ENCODE measurements around the gene MAP4. TPM values are rescaled to one million over a fixed set of nuclear protein-coding genes. Genes with fewer than 3 reads are reported as not detected.

The MAP4 gene
- total RNA-seq, 1 experiment from 2014 or later, result 150 TPM

GRCh38 chr3:47847260-47847659, 169.0 kb downstream of the MAP4 start:
- no TSS peak for BruUV-seq (replicated peaks)
- H3K27me3 Mint-ChIP-seq (ENCODE audit: unreplicated experiment), result no peaks in the 10 kb centered on the region
- H3K9me3 Mint-ChIP-seq (ENCODE audit: low read depth, unreplicated experiment), result no peaks in the 10 kb centered on the region
- DNase-seq, result no peak
- no peak overlapping the region for H3K27ac Mint-ChIP-seq (ENCODE audit: unreplicated experiment)
- H3K36me3 Mint-ChIP-seq (ENCODE audit: insufficient read depth, unreplicated experiment), result peaks cover 83% of the 10 kb centered on the region
- CTCF ChIA-PET, result no interaction called here
- TF ChIP-seq, protein P1, sequence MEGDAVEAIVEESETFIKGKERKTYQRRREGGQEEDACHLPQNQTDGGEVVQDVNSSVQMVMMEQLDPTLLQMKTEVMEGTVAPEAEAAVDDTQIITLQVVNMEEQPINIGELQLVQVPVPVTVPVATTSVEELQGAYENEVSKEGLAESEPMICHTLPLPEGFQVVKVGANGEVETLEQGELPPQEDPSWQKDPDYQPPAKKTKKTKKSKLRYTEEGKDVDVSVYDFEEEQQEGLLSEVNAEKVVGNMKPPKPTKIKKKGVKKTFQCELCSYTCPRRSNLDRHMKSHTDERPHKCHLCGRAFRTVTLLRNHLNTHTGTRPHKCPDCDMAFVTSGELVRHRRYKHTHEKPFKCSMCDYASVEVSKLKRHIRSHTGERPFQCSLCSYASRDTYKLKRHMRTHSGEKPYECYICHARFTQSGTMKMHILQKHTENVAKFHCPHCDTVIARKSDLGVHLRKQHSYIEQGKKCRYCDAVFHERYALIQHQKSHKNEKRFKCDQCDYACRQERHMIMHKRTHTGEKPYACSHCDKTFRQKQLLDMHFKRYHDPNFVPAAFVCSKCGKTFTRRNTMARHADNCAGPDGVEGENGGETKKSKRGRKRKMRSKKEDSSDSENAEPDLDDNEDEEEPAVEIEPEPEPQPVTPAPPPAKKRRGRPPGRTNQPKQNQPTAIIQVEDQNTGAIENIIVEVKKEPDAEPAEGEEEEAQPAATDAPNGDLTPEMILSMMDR (IDR thresholded peaks at IDR 0.05; ENCODE audit: unreplicated experiment), result no peak
- no peak overlapping the region for H3K4me3 Mint-ChIP-seq (ENCODE audit: low read depth, unreplicated experiment)
- intact Hi-C loops (cut with micrococcal nuclease; ENCODE audit: unreplicated experiment), result no loop called here
- no peaks in the 10 kb centered on the region for H3K4me1 Mint-ChIP-seq (ENCODE audit: low read depth, unreplicated experiment)

GRCh38 chr3:47846880-47847248, 169.4 kb downstream of the MAP4 start:
- Mint-ChIP-seq H3K4me3 (ENCODE audit: low read depth, unreplicated experiment) (no peak overlapping the region), H3K36me3 (ENCODE audit: insufficient read depth, unreplicated experiment) (peaks cover 79% of the 10 kb centered on the region), H3K27ac (ENCODE audit: unreplicated experiment) (no peak overlapping the region), H3K27me3 (ENCODE audit: unreplicated experiment) (no peaks in the 10 kb centered on the region), H3K9me3 (ENCODE audit: low read depth, unreplicated experiment) (no peaks in the 10 kb centered on the region), H3K4me1 (ENCODE audit: low read depth, unreplicated experiment) (no peaks in the 10 kb centered on the region)
- BruUV-seq (replicated peaks), result no TSS peak
- TF ChIP-seq, protein P1 (IDR thresholded peaks at IDR 0.05; ENCODE audit: unreplicated experiment), result no peak
- no peak for DNase-seq
- intact Hi-C loops (cut with micrococcal nuclease; ENCODE audit: unreplicated experiment), result no loop called here
- CTCF ChIA-PET, result no interaction called here

GRCh38 chr3:47846186-47846879, 169.9 kb downstream of the MAP4 start:
- Mint-ChIP-seq H3K36me3 (ENCODE audit: insufficient read depth, unreplicated experiment) (peaks cover 79% of the 10 kb centered on the region), H3K27me3 (ENCODE audit: unreplicated experiment) (no peaks in the 10 kb centered on the region), H3K27ac (ENCODE audit: unreplicated experiment) (no peak overlapping the region), H3K4me3 (ENCODE audit: low read depth, unreplicated experiment) (no peak overlapping the region), H3K9me3 (ENCODE audit: low read depth, unreplicated experiment) (no peaks in the 10 kb centered on the region), H3K4me1 (ENCODE audit: low read depth, unreplicated experiment) (no peaks in the 10 kb centered on the region)
- DNase-seq, result no peak
- BruUV-seq (replicated peaks), result no TSS peak
- TF ChIP-seq, protein P1 (IDR thresholded peaks at IDR 0.05; ENCODE audit: unreplicated experiment), result no peak
- CTCF ChIA-PET, result no interaction called here
- intact Hi-C loops (cut with micrococcal nuclease; ENCODE audit: unreplicated experiment), result no loop called here

- no peaks in the 10 kb centered on the region for H3K27me3 Mint-ChIP-seq (ENCODE audit: unreplicated experiment)
- H3K4me1 Mint-ChIP-seq (ENCODE audit: low read depth, unreplicated experiment), result no peaks in the 10 kb centered on the region
- intact Hi-C loops (cut with micrococcal nuclease; ENCODE audit: unreplicated experiment), result no loop called here
- no peak overlapping the region for H3K27ac Mint-ChIP-seq (ENCODE audit: unreplicated experiment)
- peaks cover 49% of the 10 kb centered on the region for H3K36me3 Mint-ChIP-seq (ENCODE audit: insufficient read depth, unreplicated experiment)
- CTCF ChIA-PET, result interaction anchor here (0.6 kb wide), 1 partner anchor 305 kb away, joined by 3 read pairs; no protein-coding TSS in a partner anchor
- TF ChIP-seq, protein P1 (IDR thresholded peaks at IDR 0.05; ENCODE audit: unreplicated experiment), result no peak
- H3K4me3 Mint-ChIP-seq (ENCODE audit: low read depth, unreplicated experiment), result no peak overlapping the region
- no TSS peak for BruUV-seq (replicated peaks)
- H3K9me3 Mint-ChIP-seq (ENCODE audit: low read depth, unreplicated experiment), result no peaks in the 10 kb centered on the region
- no peak for DNase-seq
Measured at GRCh38 chr3:47841786-47842349, 174.3 kb downstream of the MAP4 start.

All from Calu3 (cell line).